Activated gamma-delta T cell treated with anti-CD3 and anti-CD28 coated beads, Interleukin-2, amount 50 U/mL, for 16 hours (primary cell): ENCODE data around the gene ATP6V0C.

ENCODE experiments used
- DNase-seq: peaks from one replicate; pipeline ENCODE4 v3.0.0-alpha.2; 2020; ENCODE audit warnings: low read depth

ATP6V0C gene

GRCh38 chr16:2490190-2491105 lies 23.3 kb upstream of the ATP6V0C start:
- DNase-seq: no peak

DNA sequence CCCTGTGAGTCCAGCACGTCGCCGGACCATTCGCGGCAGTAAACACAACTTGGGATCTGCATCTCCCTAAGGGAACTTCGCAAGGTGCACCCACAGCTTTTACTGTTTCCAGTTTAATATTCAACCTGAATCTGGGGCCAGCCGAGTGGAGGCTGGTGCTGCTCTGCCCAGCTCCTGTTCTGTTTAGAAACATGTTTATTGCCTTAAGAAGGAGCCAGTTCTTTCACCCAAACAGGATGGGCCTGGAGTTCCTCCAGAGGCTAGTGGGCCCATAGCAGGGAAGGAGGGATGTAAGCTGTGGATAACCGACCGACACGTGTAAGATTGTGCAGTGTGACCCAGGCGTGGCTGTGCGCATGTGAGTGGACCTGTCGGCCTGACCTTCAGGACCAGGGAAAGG lies 21.5 kb upstream of the ATP6V0C start:
- DNase-seq: no peak

DNA sequence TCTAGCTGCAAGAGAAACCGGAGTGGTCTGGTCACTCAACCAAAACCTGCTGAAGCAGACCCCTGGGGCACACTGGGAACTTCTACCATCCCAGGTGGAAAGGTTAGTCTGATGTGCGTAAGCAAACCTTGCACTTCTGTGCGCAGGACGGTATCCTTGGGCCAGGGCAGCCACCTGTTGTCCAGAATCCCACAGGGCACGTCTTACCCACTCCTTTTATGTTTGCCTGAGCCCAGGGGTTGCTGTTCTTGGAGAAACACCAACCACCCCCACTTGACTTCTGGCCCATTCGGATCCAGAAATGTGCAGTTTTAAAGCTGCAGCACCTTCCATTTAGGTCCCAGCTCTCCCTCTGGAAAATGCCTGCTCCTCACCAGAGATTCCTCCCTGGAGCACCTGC lies 20.1 kb upstream of the ATP6V0C start:
- no peak for DNase-seq

DNA sequence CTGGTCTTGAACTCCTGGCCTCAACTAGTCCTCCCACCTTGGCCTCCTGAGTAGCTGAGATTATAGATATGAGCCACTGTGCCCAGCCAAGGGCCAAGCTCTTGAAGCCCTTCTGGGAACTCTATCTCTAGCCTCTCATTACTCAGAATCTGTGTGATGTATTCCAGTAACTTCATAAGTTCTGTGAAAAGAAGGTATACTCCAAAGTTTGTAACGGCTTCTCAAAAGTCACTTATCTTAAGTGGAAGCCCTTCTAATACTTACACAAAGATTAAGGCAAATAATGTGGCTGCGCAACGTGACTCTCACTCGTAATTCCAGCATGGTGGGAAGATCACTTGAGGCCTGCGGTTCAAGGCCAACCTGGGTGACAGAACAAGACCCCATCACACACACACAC lies 19.1 kb upstream of the ATP6V0C start:
- DNase-seq: no peak

GRCh38 chr16:2495041-2495440 lies 18.7 kb upstream of the ATP6V0C start:
- DNase-seq: no peak

GRCh38 chr16:2496223-2497115 lies 17.3 kb upstream of the ATP6V0C start:
- DNase-seq: no peak

DNA sequence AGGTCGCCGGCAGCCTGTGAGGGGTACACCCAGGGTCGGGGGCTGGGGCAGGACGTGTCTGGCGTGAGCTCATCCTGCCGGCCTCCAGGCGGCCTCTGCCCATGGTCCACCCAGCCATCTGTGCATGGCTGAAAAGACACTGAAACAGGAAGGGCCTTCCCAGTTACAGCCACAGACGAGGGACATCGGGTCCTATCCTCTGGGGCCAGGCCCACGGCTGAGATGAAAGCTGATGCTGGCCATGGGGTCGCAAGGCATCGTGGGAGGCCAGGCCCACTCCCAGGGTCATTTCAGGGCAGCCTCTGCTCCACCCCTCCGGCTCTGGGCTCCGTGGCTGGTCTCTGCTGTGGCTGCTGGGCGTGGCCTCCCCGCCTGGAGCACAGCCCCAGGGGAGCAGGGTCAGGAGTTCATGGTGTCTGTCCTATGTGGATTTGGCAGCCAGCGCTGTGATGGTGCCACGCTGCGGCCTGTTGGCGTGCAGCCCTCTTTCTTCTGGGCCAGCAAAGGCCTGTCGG lies 16.6 kb upstream of the ATP6V0C start:
- no peak for DNase-seq

DNA sequence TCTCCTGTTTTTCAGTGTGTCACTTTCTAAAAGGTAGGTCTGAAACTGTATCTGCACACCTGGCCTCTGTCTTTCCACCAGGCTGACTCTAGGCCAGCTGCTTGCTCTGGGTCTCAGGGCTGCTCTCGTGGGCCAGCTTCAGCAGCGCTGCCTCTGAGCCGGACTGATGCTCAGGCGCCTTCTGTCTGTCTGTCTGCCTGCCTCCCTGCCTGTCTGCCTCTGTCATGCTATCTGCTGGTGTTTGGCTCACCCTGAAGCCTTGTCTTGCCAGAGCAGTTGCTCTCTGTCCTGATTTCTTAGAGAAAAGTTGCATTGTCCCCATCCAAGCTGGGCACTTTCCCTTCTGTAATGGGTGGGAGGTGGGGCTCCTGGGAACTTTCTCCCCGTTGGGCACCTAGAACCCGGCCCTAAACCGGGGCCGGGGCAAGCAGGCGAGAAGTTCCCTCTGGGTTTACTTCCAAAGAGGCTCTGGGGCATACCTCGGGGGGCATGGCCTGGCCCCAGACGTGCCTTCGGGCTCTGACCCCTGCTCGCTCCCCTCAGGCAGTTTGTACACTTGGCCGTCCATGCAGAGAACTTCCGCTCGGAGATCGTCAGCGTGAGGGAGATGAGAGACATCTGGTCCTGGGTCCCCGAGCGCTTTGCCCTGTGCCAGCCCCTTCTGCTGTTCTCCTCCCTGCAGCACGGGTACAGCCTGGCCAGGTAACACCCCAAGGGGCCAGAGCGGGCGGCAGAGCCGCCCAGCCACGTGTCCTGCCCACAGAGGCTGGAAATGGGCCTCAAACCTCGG lies 15.9 kb upstream of the ATP6V0C start:
- no peak for DNase-seq

DNA sequence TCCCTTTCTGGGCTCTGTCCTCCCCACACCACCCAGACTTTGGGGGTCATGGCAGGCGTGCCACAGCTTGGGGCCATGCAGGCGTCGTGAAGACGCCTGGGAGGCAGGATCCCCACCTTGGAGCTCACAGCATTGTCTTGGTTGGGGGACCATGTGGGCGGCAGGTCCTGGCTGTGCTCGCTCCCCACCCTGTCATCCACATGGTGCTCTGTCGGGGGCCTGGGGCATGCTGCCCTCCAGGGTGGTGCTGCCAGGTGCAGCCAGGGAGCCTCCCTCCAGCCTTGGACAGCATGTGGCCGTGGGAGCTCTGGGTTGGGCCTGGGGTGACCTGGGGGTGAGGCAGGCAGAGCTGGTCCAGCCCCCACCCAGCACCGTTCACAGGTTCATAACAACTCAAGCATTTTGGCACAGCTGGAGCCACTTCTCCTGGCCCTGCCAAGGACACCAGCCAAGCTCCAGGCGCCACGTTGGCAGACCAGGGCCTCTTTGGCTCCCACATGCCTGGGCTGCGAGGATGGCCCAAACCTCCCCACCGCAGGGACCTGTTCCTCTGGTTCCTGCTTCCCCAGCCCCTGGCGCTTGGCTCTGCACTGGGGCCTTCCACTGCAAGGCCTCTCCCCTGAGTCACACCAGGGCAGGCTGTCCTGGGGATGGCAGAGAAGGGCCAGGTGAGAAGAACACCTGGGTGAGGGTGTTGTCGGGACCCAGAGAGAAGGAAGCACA lies 15.1 kb upstream of the ATP6V0C start:
- no peak for DNase-seq

- DNase-seq: no peak
These were observed 14.3 kb upstream of the ATP6V0C start for GRCh38 chr16:2499454-2499853.

- DNase-seq: no peak
These were observed 13.8 kb upstream of the ATP6V0C start for GRCh38 chr16:2499890-2500429.

DNA sequence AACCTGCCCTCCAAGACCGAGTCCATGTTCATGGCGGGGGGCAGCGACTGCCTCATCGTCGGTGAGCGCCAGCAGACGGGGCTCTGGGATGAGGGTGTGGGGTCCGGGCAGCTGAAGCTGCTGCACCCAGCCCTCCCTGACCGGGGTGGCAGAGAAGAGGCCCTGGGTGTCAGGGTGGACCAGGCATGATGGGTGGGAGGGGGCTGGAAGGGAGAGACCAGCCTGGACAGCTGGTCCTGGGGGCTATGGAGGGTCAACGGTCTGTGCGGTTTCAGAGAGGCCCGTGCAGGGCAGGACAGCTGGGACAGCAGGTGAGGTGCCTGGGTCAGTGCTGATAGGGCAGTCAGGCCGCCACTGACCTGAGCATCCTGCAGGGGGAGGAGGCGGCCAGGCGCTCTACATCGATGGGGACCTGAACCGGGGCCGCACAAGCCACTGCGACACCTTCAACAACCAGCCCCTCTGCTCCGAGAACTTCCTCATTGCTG lies 13.3 kb upstream of the ATP6V0C start:
- DNase-seq: no peak

GRCh38 chr16:2500918-2501750 lies 12.6 kb upstream of the ATP6V0C start:
- DNase-seq: peak; percentile 73

GRCh38 chr16:2501946-2502895 lies 11.5 kb upstream of the ATP6V0C start:
- no peak for DNase-seq

GRCh38 chr16:2505695-2506094 lies 8.1 kb upstream of the ATP6V0C start:
- no peak for DNase-seq

DNA sequence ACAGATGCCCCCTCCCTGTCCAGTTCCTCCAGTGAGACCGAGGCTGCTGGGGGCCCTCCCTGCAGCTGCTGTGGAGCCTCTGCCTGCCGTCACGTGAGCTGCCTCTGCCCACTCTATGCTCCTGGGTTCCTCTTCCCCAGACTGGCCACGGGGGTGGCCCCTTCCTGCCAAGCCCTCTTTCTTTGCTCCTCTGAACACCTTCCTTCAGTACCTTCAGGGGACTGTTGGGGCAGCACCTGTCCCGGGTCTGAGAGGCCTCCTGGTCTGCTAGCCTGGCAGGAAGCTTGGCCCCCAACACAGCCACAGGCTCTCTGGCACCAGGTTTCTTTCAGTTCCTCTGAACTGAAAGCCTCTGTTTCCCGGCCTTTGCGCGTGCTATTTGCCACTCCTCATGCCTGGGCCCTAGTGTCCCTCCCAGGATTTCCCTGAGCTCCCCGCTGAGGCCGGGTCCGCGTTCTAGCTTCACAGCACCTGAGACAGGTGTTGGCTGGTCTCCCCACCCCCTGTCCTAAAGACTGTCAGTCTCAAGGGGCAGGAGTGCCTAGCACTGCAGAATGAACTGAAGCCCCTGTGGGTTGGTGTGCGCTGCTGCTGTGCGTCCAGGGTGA lies 6.6 kb upstream of the ATP6V0C start:
- no peak for DNase-seq

DNA sequence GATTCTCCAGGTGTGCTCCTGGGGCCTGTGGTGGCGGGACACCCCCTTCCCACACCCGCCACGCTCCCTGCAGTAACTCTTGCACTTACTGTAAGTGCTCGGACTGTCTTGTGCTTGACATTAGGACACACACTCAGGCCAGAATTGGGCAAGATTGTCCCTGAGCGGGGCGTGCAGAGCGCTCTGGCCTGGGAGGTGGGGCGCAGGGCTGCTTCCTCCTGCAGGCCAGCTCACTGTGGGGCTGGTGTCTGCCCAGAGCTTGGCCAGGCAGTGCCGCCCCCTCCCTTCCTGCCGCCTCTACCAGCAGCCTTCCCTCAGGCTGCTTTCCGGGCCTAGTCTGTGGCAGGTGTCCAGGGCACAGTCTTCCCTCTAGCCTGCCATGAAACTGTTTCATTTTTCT lies 6.1 kb upstream of the ATP6V0C start:
- DNase-seq: no peak

DNA sequence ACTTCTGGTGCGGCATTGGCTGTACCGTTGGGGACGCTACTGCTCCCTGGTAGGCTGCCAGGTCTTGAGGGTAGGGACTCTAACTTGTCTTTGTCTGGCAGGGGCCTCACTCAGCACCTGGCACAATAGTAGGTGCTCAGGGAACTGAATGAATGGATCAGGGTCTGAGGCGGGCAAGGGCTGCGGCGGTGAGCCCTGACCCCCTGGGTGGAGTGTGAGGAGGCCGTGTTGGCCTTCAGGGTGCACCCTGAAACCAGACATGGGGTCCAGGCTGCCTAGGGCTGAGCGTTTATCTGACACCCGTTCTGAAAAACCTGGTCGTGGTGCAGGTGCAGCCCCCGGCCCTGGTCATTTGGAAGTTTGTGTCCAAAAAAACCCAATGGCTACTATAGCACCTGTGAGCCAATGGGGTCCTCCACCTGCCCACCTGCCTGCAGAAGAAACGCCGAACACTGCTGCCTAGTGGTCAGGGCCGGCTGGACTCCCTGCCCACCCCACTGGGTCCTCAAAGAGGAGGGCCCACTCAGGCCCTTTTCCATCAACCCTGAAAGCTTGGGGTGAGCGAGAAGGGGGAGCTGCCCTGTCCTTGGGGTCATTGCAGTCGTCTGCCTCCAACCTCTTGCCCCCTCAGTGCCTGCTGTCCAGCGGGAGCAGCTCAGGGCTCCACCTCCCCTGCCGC lies 4.9 kb upstream of the ATP6V0C start:
- DNase-seq: no peak
